Measurements from ENCODE around the gene EXOC3L1. TPM values are rescaled to one million over a fixed set of nuclear protein-coding genes. Genes with fewer than 3 reads are reported as not detected.

EXOC3L1 gene
- total RNA-seq, 4 donors from 2014 or later: 0.45 to 2.0 (median 1.9) TPM

- no peaks in the 10 kb centered on the region for H3K36me3 ChIP-seq
- WGBS: 74% methylated on average over 5 of the region's 5 CpGs
- H3K9me3 ChIP-seq: no peaks in the 10 kb centered on the region
- no peak overlapping the region for H3K27ac ChIP-seq
- no peak for DNase-seq (ENCODE audit: low spot score in 2 of 2)
- peaks cover 13% of the 10 kb centered on the region for H3K4me1 ChIP-seq
- H3K27me3 ChIP-seq: no peaks in the 10 kb centered on the region
- H3K4me3 ChIP-seq: no peak overlapping the region
- no peak for TF ChIP-seq POLR2A (IDR thresholded peaks at IDR 0.05)
- TF ChIP-seq POLR2AphosphoS5 (IDR thresholded peaks at IDR 0.05): no peak
- TF ChIP-seq CTCF (IDR thresholded peaks at IDR 0.05): no peak
- no peak for TF ChIP-seq EP300 (IDR thresholded peaks at IDR 0.05)
Measured at GRCh38 chr16:67215706-67216105, 25.8 kb upstream of the EXOC3L1 start.

GRCh38 chr16:67213197-67214019 is 23.5 kb upstream of the EXOC3L1 start:
- no peaks in the 10 kb centered on the region for H3K27me3 ChIP-seq
- DNase-seq (ENCODE audit: low spot score in 2 of 2): no peak
- no peaks in the 10 kb centered on the region for H3K9me3 ChIP-seq
- H3K4me3 ChIP-seq: no peak overlapping the region
- H3K27ac ChIP-seq: no peak overlapping the region
- TF ChIP-seq POLR2AphosphoS5 (IDR thresholded peaks at IDR 0.05) (no peak), POLR2A (IDR thresholded peaks at IDR 0.05) (no peak), EP300 (IDR thresholded peaks at IDR 0.05) (no peak), CTCF (IDR thresholded peaks at IDR 0.05) (no peak)
- H3K4me1 ChIP-seq: peaks cover 13% of the 10 kb centered on the region
- peaks cover 4% of the 10 kb centered on the region for H3K36me3 ChIP-seq
- WGBS: 84% methylated on average over 8 of the region's 8 CpGs

- no peak for DNase-seq (ENCODE audit: low spot score in 2 of 2)
- no peaks in the 10 kb centered on the region for H3K9me3 ChIP-seq
- peaks cover 15% of the 10 kb centered on the region for H3K4me1 ChIP-seq
- no peak for TF ChIP-seq CTCF (IDR thresholded peaks at IDR 0.05)
- TF ChIP-seq POLR2AphosphoS5 (IDR thresholded peaks at IDR 0.05): no peak
- TF ChIP-seq EP300 (IDR thresholded peaks at IDR 0.05): no peak
- TF ChIP-seq POLR2A (IDR thresholded peaks at IDR 0.05): no peak
- H3K4me3 ChIP-seq: no peak overlapping the region
- H3K36me3 ChIP-seq: peaks cover 4% of the 10 kb centered on the region
- H3K27ac ChIP-seq: no peak overlapping the region
- H3K27me3 ChIP-seq: no peaks in the 10 kb centered on the region
Measured at GRCh38 chr16:67212766-67213165, 22.8 kb upstream of the EXOC3L1 start.

GRCh38 chr16:67211674-67212073 is 21.7 kb upstream of the EXOC3L1 start:
- peaks cover 13% of the 10 kb centered on the region for H3K4me1 ChIP-seq
- TF ChIP-seq POLR2AphosphoS5 (IDR thresholded peaks at IDR 0.05) (no peak), EP300 (IDR thresholded peaks at IDR 0.05) (no peak), POLR2A (IDR thresholded peaks at IDR 0.05) (no peak), CTCF (IDR thresholded peaks at IDR 0.05) (no peak)
- WGBS: 86% methylated on average over 7 of the region's 7 CpGs

GRCh38 chr16:67210069-67210937 is 20.4 kb upstream of the EXOC3L1 start:
- no peak for DNase-seq (ENCODE audit: low spot score in 2 of 2)
- peaks cover 9% of the 10 kb centered on the region for H3K36me3 ChIP-seq
- no peaks in the 10 kb centered on the region for H3K27me3 ChIP-seq
- TF ChIP-seq POLR2A (IDR thresholded peaks at IDR 0.05) (no peak), EP300 (IDR thresholded peaks at IDR 0.05) (no peak), CTCF (IDR thresholded peaks at IDR 0.05) (no peak), POLR2AphosphoS5 (IDR thresholded peaks at IDR 0.05) (no peak)
- H3K9me3 ChIP-seq: no peaks in the 10 kb centered on the region
- no peak overlapping the region for H3K27ac ChIP-seq
- WGBS: 93% methylated on average over 15 of the region's 25 CpGs
- H3K4me1 ChIP-seq: peaks cover 11% of the 10 kb centered on the region
- no peak overlapping the region for H3K4me3 ChIP-seq

More at GRCh38 chr16:67211674-67212073, 21.7 kb upstream of the EXOC3L1 start:
- no peaks in the 10 kb centered on the region for H3K9me3 ChIP-seq
- H3K27me3 ChIP-seq: no peaks in the 10 kb centered on the region
- no peak overlapping the region for H3K27ac ChIP-seq
- H3K36me3 ChIP-seq: peaks cover 9% of the 10 kb centered on the region
- no peak for DNase-seq (ENCODE audit: low spot score in 2 of 2)
- H3K4me3 ChIP-seq: no peak overlapping the region
